Stomach (tissue), 4 donors: ENCODE measurements around the gene PTPRD.

ENCODE experiments used
- CTCF ChIP-seq, 7 experiments: fragments of 450-650 bp in 4 of 7; fragments of 200-600 bp in 3 of 7; sonication (generic) in 3 of 7; IDR thresholded peaks; one replicate each; pipeline ENCODE4 v1.5.1; 2016 to 2019; ENCODE audit warnings: antibody characterized with exemption in 7 of 7, control low read depth in 2 of 7, mild to moderate bottlenecking in 1 of 7
- EP300 ChIP-seq: sonication (generic); formaldehyde crosslinking; IDR thresholded peaks from one replicate; pipeline ENCODE4 v1.6.1; 2017; ENCODE audit warnings: antibody characterized with exemption
- POLR2A ChIP-seq, 4 donors: fragments of 450-650 bp; IDR thresholded peaks; one replicate each; pipeline ENCODE4 v1.6.1; 2016; ENCODE audit warnings: antibody characterized with exemption in 4 of 4, control low read depth in 2 of 4, mild to moderate bottlenecking in 1 of 4, moderate library complexity in 1 of 4
- POLR2AphosphoS5 ChIP-seq, 3 donors: sonication (generic); formaldehyde crosslinking; IDR thresholded peaks; one replicate each; pipeline ENCODE4 v1.6.1; 2016; ENCODE audit warnings: antibody characterized with exemption in 3 of 3

GRCh38 chr9:8943392-8943791 is 1669.4 kb downstream of the PTPRD start:
- TF ChIP-seq POLR2A (IDR thresholded peaks at IDR 0.05) (no peak), CTCF (IDR thresholded peaks at IDR 0.05) (no peak), POLR2AphosphoS5 (IDR thresholded peaks at IDR 0.05) (no peak), EP300 (no peak)
